Transverse colon (tissue), 4 donors: Measurements from ENCODE around the gene ILKAP. TPM values are rescaled to one million over a fixed set of nuclear protein-coding genes. Genes with fewer than 3 reads are reported as not detected.

Experiments used
- DNase-seq: peaks from one replicate; pipeline ENCODE4 v3.0.0-alpha.2; 2019
- H3K27ac ChIP-seq, 4 donors: fragments of 200-600 bp; sonication (generic); 2 replicates each; pipeline ENCODE4 v1.5.1; 2016 to 2018; ENCODE audit warnings: inconsistent platforms in 4 of 4
- H3K27me3 ChIP-seq: fragments of 200-600 bp; sonication (generic); 2 replicates; pipeline ENCODE4 v1.5.1; 2017; ENCODE audit warnings: inconsistent platforms
- H3K36me3 ChIP-seq, 4 donors: fragments of 200-600 bp; sonication (generic); 2 replicates each; pipeline ENCODE4 v1.5.1; 2017 to 2019; ENCODE audit warnings: inconsistent platforms in 4 of 4
- H3K4me1 ChIP-seq, 4 donors: fragments of 200-600 bp; sonication (generic); 2 replicates each; pipeline ENCODE4 v1.5.1; 2017 to 2020; ENCODE audit warnings: inconsistent platforms in 4 of 4
- H3K4me3 ChIP-seq, 4 donors: fragments of 200-600 bp; sonication (generic); 1 replicate in 1 of 4; 2 replicates in 3 of 4; pipeline versions ENCODE4 v1.5.1 to v1.6.1; 2017 to 2019; ENCODE audit warnings: inconsistent platforms in 4 of 4
- H3K9me3 ChIP-seq, 2 donors: fragments of 200-600 bp; sonication (generic); 2 replicates each; pipeline ENCODE4 v1.5.1; 2017 to 2019; ENCODE audit warnings: inconsistent platforms in 2 of 2
- CTCF ChIP-seq, 5 experiments: fragments of 200-600 bp in 3 of 5; fragments of 450-650 bp in 2 of 5; sonication (generic) in 3 of 5; IDR thresholded peaks; 1 replicate in 2 of 5; 2 replicates in 3 of 5; pipeline ENCODE4 v1.5.1; 2016 to 2017; ENCODE audit warnings: antibody characterized with exemption in 5 of 5, inconsistent platforms in 3 of 5, mild to moderate bottlenecking in 2 of 5, moderate library complexity in 1 of 5
- EP300 ChIP-seq: sonication (generic); formaldehyde crosslinking; IDR thresholded peaks from one replicate; pipeline ENCODE4 v1.6.1; 2017; ENCODE audit warnings: antibody characterized with exemption, low read depth
- POLR2A ChIP-seq: fragments of 450-650 bp; IDR thresholded peaks from one replicate; pipeline ENCODE4 v1.6.1; 2016; ENCODE audit warnings: antibody characterized with exemption, mild to moderate bottlenecking, moderate library complexity
- POLR2AphosphoS5 ChIP-seq, 3 donors: sonication (generic); formaldehyde crosslinking; IDR thresholded peaks; one replicate each; pipeline ENCODE4 v1.6.1; 2016; ENCODE audit warnings: antibody characterized with exemption in 3 of 3
- WGBS, 2 donors: methylation state at CpG; one replicate each; pipeline ENCODE4 v1.1.5; 2018; ENCODE audit warnings: low coverage in 1 of 2; 5-methylcytosine and 5-hydroxymethylcytosine counted together
- in situ Hi-C, 4 donors: fragments of 200-750 bp; cut with MboI; loops; one replicate each; pipeline versions ENCODE4 v1.15.0 to v1.15.1; 2017; ENCODE audit warnings: low sequenced_read_pairs in 3 of 4, low pct_ligation_motif_present in 1 of 4, low pct_unique_long_range_greater_than_20kb in 1 of 4
- intact Hi-C: fragments of 100-400 bp; cut with DNase I; formaldehyde crosslinking; loops from one replicate; pipeline ENCODE4 v1.15.1; 2023; ENCODE audit warnings: low total_unique reads
- total RNA-seq, 4 donors: library from RNA; depleted of rRNA; stranded (reverse); fragments of >200 nt; gene quantifications; one replicate each; pipeline ENCODE4 v1.1.0, GENCODE V29; 2016

The ILKAP gene
- total RNA-seq, 4 donors from 2014 or later = 16.3 to 40.0 (median 32.1) TPM

GRCh38 chr2:238139196-238140039 is 64.1 kb downstream of the ILKAP start:
- Histone ChIP-seq H3K4me1 (peaks cover 7 to 36% (median 29%) of the 10 kb centered on the region in 4 donors), H3K27me3 (peaks cover 5% of the 10 kb centered on the region), H3K27ac (no peak overlapping the region), H3K36me3 (no peaks in the 10 kb centered on the region), H3K9me3 (no peaks in the 10 kb centered on the region), H3K4me3 (peak overlapping the region in 1 of 4 donors; percentile 1)
- WGBS, 2 donors = 56% methylated on average over 51 of the region's 56 CpGs; no CpG with 5 or more reads in 1 of the 2 donors
- intact Hi-C loops = loop anchor here (10.0 kb wide), 1 partner anchor 285 kb away; the partner anchor contains the start of gene RAMP1
- in situ Hi-C loops = no loop called here
- TF ChIP-seq POLR2AphosphoS5 (IDR thresholded peaks at IDR 0.05) (no peak), EP300 (no peak), CTCF (IDR thresholded peaks at IDR 0.05) (peak; percentile 45 to 62 (median 47)), POLR2A (no peak)
- DNase-seq = no peak

GRCh38 chr2:238138331-238139195 is 64.9 kb downstream of the ILKAP start, which contains the start of gene KLHL30:
KLHL30 (plus strand) TSS chr2:238138668; CDS start chr2:238140755, 2,087 bp downstream.
- 57% methylated on average over 16 of the region's 22 CpGs; no CpG with 5 or more reads in 1 of the 2 donors for WGBS, 2 donors
- Histone ChIP-seq H3K27me3 (peaks cover 5% of the 10 kb centered on the region), H3K27ac (no peak within 1 kb of the TSS), H3K9me3 (no peaks in the 10 kb centered on the region), H3K36me3 (no peaks in the 10 kb centered on the region), H3K4me3 (peak within 1 kb of the TSS in 1 of 4 donors; percentile 1), H3K4me1 (peaks cover 7 to 33% (median 26%) of the 10 kb centered on the region in 4 donors)
- TF ChIP-seq POLR2A (no peak), EP300 (no peak), POLR2AphosphoS5 (IDR thresholded peaks at IDR 0.05) (no peak)
- intact Hi-C loops (no loop called here), in situ Hi-C loops (no loop called here)
- no peak for DNase-seq

- intact Hi-C loops = no loop called here
- DNase-seq = no peak
- H3K9me3 ChIP-seq = no peaks in the 10 kb centered on the region
- H3K4me3 ChIP-seq = no peak overlapping the region
- peaks cover 7 to 27% (median 19%) of the 10 kb centered on the region in 4 donors for H3K4me1 ChIP-seq
- TF ChIP-seq POLR2A = no peak
- no peak for TF ChIP-seq EP300
- TF ChIP-seq CTCF (IDR thresholded peaks at IDR 0.05) = no peak
- no peak for TF ChIP-seq POLR2AphosphoS5 (IDR thresholded peaks at IDR 0.05)
- H3K36me3 ChIP-seq = no peaks in the 10 kb centered on the region
- H3K27me3 ChIP-seq = no peaks in the 10 kb centered on the region
- in situ Hi-C loops = no loop called here
- WGBS, 2 donors = 87% methylated on average over 13 of the region's 13 CpGs; no CpG with 5 or more reads in 1 of the 2 donors
- no peak overlapping the region for H3K27ac ChIP-seq
These were observed 65.6 kb downstream of the ILKAP start for GRCh38 chr2:238137885-238138284.

GRCh38 chr2:238136820-238137537 is 66.5 kb downstream of the ILKAP start:
- intact Hi-C loops (no loop called here), in situ Hi-C loops (no loop called here)
- Histone ChIP-seq H3K27me3 (no peaks in the 10 kb centered on the region), H3K4me3 (no peak overlapping the region), H3K4me1 (peaks cover 3 to 17% (median 11%) of the 10 kb centered on the region in 4 donors), H3K36me3 (no peaks in the 10 kb centered on the region), H3K9me3 (no peaks in the 10 kb centered on the region), H3K27ac (no peak overlapping the region)
- DNase-seq = no peak
- 72% methylated on average over 14 of the region's 14 CpGs; no CpG with 5 or more reads in 1 of the 2 donors for WGBS, 2 donors
- TF ChIP-seq CTCF (IDR thresholded peaks at IDR 0.05) = no peak
- TF ChIP-seq POLR2AphosphoS5 (IDR thresholded peaks at IDR 0.05) = no peak
- TF ChIP-seq EP300 = no peak
- TF ChIP-seq POLR2A = no peak
